Measurements from ENCODE around the gene OSBP2. TPM values are rescaled to one million over a fixed set of nuclear protein-coding genes. Genes with fewer than 3 reads are reported as not detected.

OSBP2 gene
- total RNA-seq, 1 donor from 2014 or later = 0.53 TPM

- Histone ChIP-seq H3K27me3 (no peaks in the 10 kb centered on the region), H3K4me1 (no peaks in the 10 kb centered on the region), H3K36me3 (peaks cover 0 to 14% of the 10 kb centered on the region in 2 donors), H3K9me3 (peaks cover 11 to 24% of the 10 kb centered on the region in 2 donors), H3K27ac (no peak overlapping the region), H3K4me3 (no peak overlapping the region)
- TF ChIP-seq, protein P1, sequence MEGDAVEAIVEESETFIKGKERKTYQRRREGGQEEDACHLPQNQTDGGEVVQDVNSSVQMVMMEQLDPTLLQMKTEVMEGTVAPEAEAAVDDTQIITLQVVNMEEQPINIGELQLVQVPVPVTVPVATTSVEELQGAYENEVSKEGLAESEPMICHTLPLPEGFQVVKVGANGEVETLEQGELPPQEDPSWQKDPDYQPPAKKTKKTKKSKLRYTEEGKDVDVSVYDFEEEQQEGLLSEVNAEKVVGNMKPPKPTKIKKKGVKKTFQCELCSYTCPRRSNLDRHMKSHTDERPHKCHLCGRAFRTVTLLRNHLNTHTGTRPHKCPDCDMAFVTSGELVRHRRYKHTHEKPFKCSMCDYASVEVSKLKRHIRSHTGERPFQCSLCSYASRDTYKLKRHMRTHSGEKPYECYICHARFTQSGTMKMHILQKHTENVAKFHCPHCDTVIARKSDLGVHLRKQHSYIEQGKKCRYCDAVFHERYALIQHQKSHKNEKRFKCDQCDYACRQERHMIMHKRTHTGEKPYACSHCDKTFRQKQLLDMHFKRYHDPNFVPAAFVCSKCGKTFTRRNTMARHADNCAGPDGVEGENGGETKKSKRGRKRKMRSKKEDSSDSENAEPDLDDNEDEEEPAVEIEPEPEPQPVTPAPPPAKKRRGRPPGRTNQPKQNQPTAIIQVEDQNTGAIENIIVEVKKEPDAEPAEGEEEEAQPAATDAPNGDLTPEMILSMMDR (IDR thresholded peaks at IDR 0.05) = no peak
- DNase-seq (ENCODE audit: low spot score in 2 of 2) = no peak
- intact Hi-C loops (cut with DNase I) = no loop called here
These were observed 208.1 kb downstream of the OSBP2 start for GRCh38 chr22:30902496-30903357.

GRCh38 chr22:30903876-30904460 is 209.3 kb downstream of the OSBP2 start:
- Histone ChIP-seq H3K4me3 (no peak overlapping the region), H3K27ac (no peak overlapping the region), H3K36me3 (peaks cover 0 to 15% of the 10 kb centered on the region in 2 donors), H3K27me3 (no peaks in the 10 kb centered on the region), H3K9me3 (peaks cover 11 to 16% of the 10 kb centered on the region in 2 donors), H3K4me1 (no peaks in the 10 kb centered on the region)
- intact Hi-C loops (cut with DNase I) = no loop called here
- TF ChIP-seq, protein P1 (IDR thresholded peaks at IDR 0.05) = no peak
- DNase-seq (ENCODE audit: low spot score in 2 of 2) = no peak

DNA sequence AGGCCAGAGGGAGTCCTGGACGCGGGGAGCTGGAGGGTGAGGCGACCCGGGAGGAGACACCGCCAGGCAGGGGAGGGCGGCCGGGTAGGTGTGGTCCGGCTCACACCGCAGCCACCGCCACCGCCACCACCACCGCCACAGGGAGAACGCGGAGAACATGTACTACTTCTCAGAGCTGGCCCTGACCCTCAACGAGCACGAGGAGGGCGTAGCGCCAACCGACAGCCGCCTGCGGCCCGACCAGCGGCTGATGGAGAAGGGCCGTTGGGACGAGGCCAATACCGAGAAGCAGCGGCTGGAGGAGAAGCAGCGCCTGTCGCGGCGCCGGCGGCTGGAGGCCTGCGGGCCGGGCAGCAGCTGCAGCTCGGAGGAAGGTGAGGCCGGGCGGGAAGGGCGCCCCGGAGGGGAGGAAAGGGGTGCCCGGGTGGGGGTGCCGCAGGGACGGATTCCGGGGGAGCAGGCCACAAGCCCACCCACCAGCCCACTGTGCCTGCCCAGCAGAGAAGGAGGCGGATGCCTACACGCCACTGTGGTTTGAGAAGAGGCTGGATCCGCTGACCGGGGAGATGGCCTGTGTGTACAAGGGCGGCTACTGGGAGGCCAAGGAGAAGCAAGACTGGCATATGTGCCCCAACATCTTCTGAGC is 211.1 kb downstream of the OSBP2 start:
- no peak overlapping the region for H3K27ac ChIP-seq
- H3K9me3 ChIP-seq = no peaks in the 10 kb centered on the region
- H3K4me3 ChIP-seq = no peak overlapping the region
- intact Hi-C loops (cut with DNase I) = no loop called here
- peaks cover 0 to 12% of the 10 kb centered on the region in 2 donors for H3K36me3 ChIP-seq
- TF ChIP-seq, protein P1 (IDR thresholded peaks at IDR 0.05) = no peak
- no peaks in the 10 kb centered on the region for H3K27me3 ChIP-seq
- no peak for DNase-seq (ENCODE audit: low spot score in 2 of 2)
- no peaks in the 10 kb centered on the region for H3K4me1 ChIP-seq

- H3K9me3 ChIP-seq = no peaks in the 10 kb centered on the region
- no peaks in the 10 kb centered on the region for H3K27me3 ChIP-seq
- no peaks in the 10 kb centered on the region for H3K4me1 ChIP-seq
- H3K36me3 ChIP-seq = peaks cover 0 to 12% of the 10 kb centered on the region in 2 donors
- DNase-seq (ENCODE audit: low spot score in 2 of 2) = no peak
- intact Hi-C loops (cut with DNase I) = no loop called here
- TF ChIP-seq, protein P1 (IDR thresholded peaks at IDR 0.05) = no peak
- H3K4me3 ChIP-seq = no peak overlapping the region
- no peak overlapping the region for H3K27ac ChIP-seq
These were observed 211.7 kb downstream of the OSBP2 start for GRCh38 chr22:30906411-30906810.

DNA sequence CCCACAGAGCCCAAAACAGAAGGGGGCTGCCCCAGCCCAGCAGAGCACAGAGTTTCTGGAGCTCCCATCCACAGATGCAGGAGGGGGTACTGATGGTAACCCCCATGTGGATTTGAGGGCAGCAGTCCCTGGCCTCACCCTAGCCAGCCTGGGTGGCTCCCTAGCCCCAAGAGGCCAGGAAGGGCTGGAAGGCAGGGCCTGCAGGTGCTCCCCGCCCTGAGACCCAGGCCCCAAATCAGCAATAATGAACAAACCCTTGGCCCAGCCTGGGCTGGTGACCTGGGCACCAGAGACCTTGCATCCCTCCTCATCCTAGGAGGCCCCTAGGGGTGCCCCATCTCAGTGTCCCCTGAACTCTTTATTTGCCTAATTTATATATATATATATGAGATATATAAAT is 212.3 kb downstream of the OSBP2 start:
- H3K27ac ChIP-seq = no peak overlapping the region
- no peak overlapping the region for H3K4me3 ChIP-seq
- DNase-seq (ENCODE audit: low spot score in 2 of 2) = no peak
- no peaks in the 10 kb centered on the region for H3K4me1 ChIP-seq
- intact Hi-C loops (cut with DNase I) = no loop called here
- no peaks in the 10 kb centered on the region for H3K9me3 ChIP-seq
- H3K36me3 ChIP-seq = peaks cover 0 to 12% of the 10 kb centered on the region in 2 donors
- TF ChIP-seq, protein P1 (IDR thresholded peaks at IDR 0.05) = no peak
- H3K27me3 ChIP-seq = no peaks in the 10 kb centered on the region
